HepG2 (cell line): ENCODE measurements around the gene PXMP4. TPM values are rescaled to one million over a fixed set of nuclear protein-coding genes. Genes with fewer than 3 reads are reported as not detected.

ENCODE experiments used
- ATF7 ChIP-seq, 2 experiments: fragments of 450-650 bp in 1 of 2; sonication (generic) in 1 of 2; formaldehyde crosslinking in 1 of 2; IDR thresholded peaks; 2 replicates each; pipeline versions ENCODE4 v1.4.0 to v1.6.1; 2016 to 2020; ENCODE audit warnings: antibody characterized with exemption in 1 of 2, mild to moderate bottlenecking in 1 of 2, missing genetic modification reagents in 1 of 2
- CBX5 ChIP-seq: sonication (generic); formaldehyde crosslinking; IDR thresholded peaks from 2 replicates; pipeline ENCODE4 v1.4.0; 2020; ENCODE audit warnings: missing genetic modification reagents, borderline replicate concordance
- ETV5 ChIP-seq: IDR thresholded peaks from 2 replicates; pipeline ENCODE4 v1.6.1; 2018; ENCODE audit warnings: missing biosample characterization, missing genetic modification reagents, inconsistent platforms, borderline replicate concordance
- NCOA1 ChIP-seq: sonication (generic); formaldehyde crosslinking; IDR thresholded peaks from 2 replicates; pipeline ENCODE4 v1.9.0; 2021; ENCODE audit warnings: missing genetic modification reagents
- NR2F6 ChIP-seq, 2 experiments: IDR thresholded peaks; 2 replicates each; pipeline ENCODE4 v1.6.1; 2016; ENCODE audit warnings: antibody characterized with exemption in 1 of 2, mild to moderate bottlenecking in 1 of 2
- ZBTB20 ChIP-seq: sonication (generic); formaldehyde crosslinking; IDR thresholded peaks from 2 replicates; pipeline ENCODE4 v1.8.1; 2023; ENCODE audit warnings: missing genetic modification reagents, low read depth, mild to moderate bottlenecking, borderline replicate concordance
- ZFY ChIP-seq: sonication (generic); formaldehyde crosslinking; IDR thresholded peaks from 2 replicates; pipeline ENCODE4 v1.4.0; 2020; ENCODE audit warnings: missing genetic modification reagents
- ZNF572 ChIP-seq: sonication (generic); formaldehyde crosslinking; IDR thresholded peaks from 2 replicates; pipeline ENCODE4 v1.5.1; 2020; ENCODE audit warnings: mild to moderate bottlenecking, missing genetic modification reagents
- ZNF839 ChIP-seq: sonication (generic); formaldehyde crosslinking; IDR thresholded peaks from 2 replicates; pipeline ENCODE4 v1.4.0; 2020; ENCODE audit warnings: missing genetic modification reagents, mild to moderate bottlenecking, borderline replicate concordance
- ZSCAN20 ChIP-seq: sonication (generic); formaldehyde crosslinking; IDR thresholded peaks from 2 replicates; pipeline ENCODE4 v1.4.0; 2020; ENCODE audit warnings: missing genetic modification reagents, mild to moderate bottlenecking, borderline replicate concordance
- polyA plus RNA-seq, 8 experiments: library from polyadenylated mRNA; depleted of rRNA in 3 of 8; stranded (reverse) in 7 of 8; unstranded in 1 of 8; fragments of >200 nt; fragmentation: Illumina TruSeq in 4 of 8; extraction: Trizol in 4 of 8; gene quantifications; 2 replicates each; pipeline versions ENCODE4 v1.2.1 to v1.2.3, GENCODE V29; 2011 to 2016; ENCODE audit warnings: low read depth in 4 of 8, missing spikeins in 1 of 8, mixed read lengths in 1 of 8; ENCODE audit not compliant: insufficient read depth in 1 of 8
- total RNA-seq, 5 experiments: library from RNA; depleted of rRNA; stranded (reverse); fragments of >200 nt; fragmentation: Illumina TruSeq; extraction: Trizol; gene quantifications; 2 replicates each; pipeline ENCODE4 v1.2.3, GENCODE V29; 2016; ENCODE audit warnings: low read depth in 1 of 5
- TF ChIP-seq, protein P1 (sequence below), 2 experiments: fragments of 450-650 bp in 1 of 2; sonication (generic) in 1 of 2; formaldehyde crosslinking in 1 of 2; IDR thresholded peaks; 2 replicates each; pipeline versions ENCODE4 v1.6.1 to v1.8.0; 2016 to 2022; ENCODE audit warnings: antibody characterized with exemption in 1 of 2, mild to moderate bottlenecking in 1 of 2, missing genetic modification reagents in 1 of 2
- TF ChIP-seq, protein P2 (sequence below): IDR thresholded peaks from 2 replicates; pipeline ENCODE4 v1.6.1; 2016; ENCODE audit warnings: low read depth, borderline replicate concordance
- TF ChIP-seq, protein P3 (sequence below): sonication (generic); formaldehyde crosslinking; IDR thresholded peaks from 2 replicates; pipeline ENCODE4 v1.5.0; 2020; ENCODE audit warnings: missing genetic modification reagents

The PXMP4 gene
- total and polyA plus RNA-seq, 2 of the 13 experiments (the other 11 are each of a cell fraction or from before 2014, with no cell fraction given), result not detected

DNA sequence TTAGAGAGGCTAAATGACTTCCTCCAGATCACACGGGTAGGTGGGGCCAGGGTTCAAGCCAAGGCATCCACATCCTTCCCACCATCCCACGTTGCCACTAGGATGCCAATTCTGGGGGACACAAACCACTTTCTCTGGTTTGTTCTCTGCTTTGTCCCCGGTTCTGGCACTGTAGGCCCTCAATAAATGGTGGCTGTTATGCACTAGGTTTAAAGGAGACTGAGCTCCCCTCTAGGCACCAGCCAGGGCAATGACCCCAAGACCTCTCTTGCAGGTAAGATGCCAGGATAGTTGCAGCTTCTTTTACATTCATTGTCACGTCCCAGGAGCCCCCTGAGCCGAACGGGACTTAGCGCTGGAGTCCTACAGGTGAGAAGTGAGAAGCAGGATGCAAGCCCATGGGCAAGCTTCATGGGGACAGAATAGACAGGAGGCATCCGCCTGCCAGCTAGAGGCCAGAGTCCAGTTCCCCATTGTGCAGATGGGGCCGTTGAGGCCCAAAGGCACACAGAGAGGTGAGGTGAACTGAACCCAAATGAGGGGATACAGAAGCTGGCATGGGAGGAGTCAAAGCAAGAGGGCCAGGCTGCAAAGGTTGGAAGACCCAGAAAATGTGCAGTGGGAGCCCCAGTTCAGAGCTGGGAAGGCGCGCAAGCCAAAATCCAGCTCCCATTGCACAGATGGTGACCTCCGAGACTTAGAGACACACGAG is 677 bp downstream of the PXMP4 start (continued):
- TF ChIP-seq, protein P1, sequence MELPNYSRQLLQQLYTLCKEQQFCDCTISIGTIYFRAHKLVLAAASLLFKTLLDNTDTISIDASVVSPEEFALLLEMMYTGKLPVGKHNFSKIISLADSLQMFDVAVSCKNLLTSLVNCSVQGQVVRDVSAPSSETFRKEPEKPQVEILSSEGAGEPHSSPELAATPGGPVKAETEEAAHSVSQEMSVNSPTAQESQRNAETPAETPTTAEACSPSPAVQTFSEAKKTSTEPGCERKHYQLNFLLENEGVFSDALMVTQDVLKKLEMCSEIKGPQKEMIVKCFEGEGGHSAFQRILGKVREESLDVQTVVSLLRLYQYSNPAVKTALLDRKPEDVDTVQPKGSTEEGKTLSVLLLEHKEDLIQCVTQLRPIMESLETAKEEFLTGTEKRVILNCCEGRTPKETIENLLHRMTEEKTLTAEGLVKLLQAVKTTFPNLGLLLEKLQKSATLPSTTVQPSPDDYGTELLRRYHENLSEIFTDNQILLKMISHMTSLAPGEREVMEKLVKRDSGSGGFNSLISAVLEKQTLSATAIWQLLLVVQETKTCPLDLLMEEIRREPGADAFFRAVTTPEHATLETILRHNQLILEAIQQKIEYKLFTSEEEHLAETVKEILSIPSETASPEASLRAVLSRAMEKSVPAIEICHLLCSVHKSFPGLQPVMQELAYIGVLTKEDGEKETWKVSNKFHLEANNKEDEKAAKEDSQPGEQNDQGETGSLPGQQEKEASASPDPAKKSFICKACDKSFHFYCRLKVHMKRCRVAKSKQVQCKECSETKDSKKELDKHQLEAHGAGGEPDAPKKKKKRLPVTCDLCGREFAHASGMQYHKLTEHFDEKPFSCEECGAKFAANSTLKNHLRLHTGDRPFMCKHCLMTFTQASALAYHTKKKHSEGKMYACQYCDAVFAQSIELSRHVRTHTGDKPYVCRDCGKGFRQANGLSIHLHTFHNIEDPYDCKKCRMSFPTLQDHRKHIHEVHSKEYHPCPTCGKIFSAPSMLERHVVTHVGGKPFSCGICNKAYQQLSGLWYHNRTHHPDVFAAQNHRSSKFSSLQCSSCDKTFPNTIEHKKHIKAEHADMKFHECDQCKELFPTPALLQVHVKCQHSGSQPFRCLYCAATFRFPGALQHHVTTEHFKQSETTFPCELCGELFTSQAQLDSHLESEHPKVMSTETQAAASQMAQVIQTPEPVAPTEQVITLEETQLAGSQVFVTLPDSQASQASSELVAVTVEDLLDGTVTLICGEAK (IDR thresholded peaks at IDR 0.05), result no peak
- TF ChIP-seq, protein P1 (CRISPR knock-in tag; IDR thresholded peaks at IDR 0.05), result 0 out of 2 replicates have a peak, but pooled peaks have one; percentile 47
- TF ChIP-seq NR2F6 (IDR thresholded peaks at IDR 0.05) (0 out of 2 replicates have a peak, but pooled peaks have one; percentile 29), NR2F6 (CRISPR knock-in tag; IDR thresholded peaks at IDR 0.05) (no peak), CBX5 (CRISPR knock-in tag) (no peak), ETV5 (peak; percentile 7; the same call in 1 of the 2 replicates), ZBTB20 (CRISPR knock-in tag) (no peak), ATF7 (IDR thresholded peaks at IDR 0.05) (no peak), ATF7 (CRISPR knock-in tag; IDR thresholded peaks at IDR 0.05) (0 out of 2 replicates have a peak, but pooled peaks have one; percentile 48), ZFY (CRISPR knock-in tag) (0 out of 2 replicates have a peak, but pooled peaks have one; percentile 21), NCOA1 (CRISPR knock-in tag) (0 out of 2 replicates have a peak, but pooled peaks have one; percentile 24), ZNF572 (CRISPR knock-in tag) (0 out of 2 replicates have a peak, but pooled peaks have one; percentile 80), ZSCAN20 (CRISPR knock-in tag) (no peak), ZNF839 (CRISPR knock-in tag) (no peak)
- TF ChIP-seq, protein P2, sequence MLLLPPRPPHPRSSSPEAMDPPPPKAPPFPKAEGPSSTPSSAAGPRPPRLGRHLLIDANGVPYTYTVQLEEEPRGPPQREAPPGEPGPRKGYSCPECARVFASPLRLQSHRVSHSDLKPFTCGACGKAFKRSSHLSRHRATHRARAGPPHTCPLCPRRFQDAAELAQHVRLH (CRISPR knock-in tag), result peak; percentile 61; the same call in 1 of the 2 replicates
- TF ChIP-seq, protein P3, sequence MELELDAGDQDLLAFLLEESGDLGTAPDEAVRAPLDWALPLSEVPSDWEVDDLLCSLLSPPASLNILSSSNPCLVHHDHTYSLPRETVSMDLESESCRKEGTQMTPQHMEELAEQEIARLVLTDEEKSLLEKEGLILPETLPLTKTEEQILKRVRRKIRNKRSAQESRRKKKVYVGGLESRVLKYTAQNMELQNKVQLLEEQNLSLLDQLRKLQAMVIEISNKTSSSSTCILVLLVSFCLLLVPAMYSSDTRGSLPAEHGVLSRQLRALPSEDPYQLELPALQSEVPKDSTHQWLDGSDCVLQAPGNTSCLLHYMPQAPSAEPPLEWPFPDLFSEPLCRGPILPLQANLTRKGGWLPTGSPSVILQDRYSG, result no peak
